GF-D8 (cell line): ENCODE measurements around the gene DOP1A.
"Not testable (repeated sequence)": the region's sequence is repeated elsewhere in the genome, so short reads cannot be mapped to it uniquely, and the experiment has no call there.

Experiments
- DNase-seq: peaks from one replicate; lab custom pipeline; 2025; lab: John Stamatoyannopoulos, UW

Gene DOP1A

GRCh38 chr6:83153883-83154521 lies 86.5 kb downstream of the DOP1A start:
- no peak for DNase-seq

GRCh38 chr6:83155794-83156193 lies 88.3 kb downstream of the DOP1A start:
- DNase-seq = no peak

GRCh38 chr6:83160167-83160566 lies 92.7 kb downstream of the DOP1A start:
- no peak for DNase-seq

- DNase-seq = no peak
Measured at GRCh38 chr6:83167726-83168278, 100.3 kb downstream of the DOP1A start.

- no peak for DNase-seq
Measured at GRCh38 chr6:83168556-83168955, 101.1 kb downstream of the DOP1A start.

- DNase-seq = no peak
Measured at GRCh38 chr6:83169106-83169505, 101.6 kb downstream of the DOP1A start.

GRCh38 chr6:83169511-83169910 lies 102.0 kb downstream of the DOP1A start:
- no peak for DNase-seq

GRCh38 chr6:83176246-83176645 lies 108.8 kb downstream of the DOP1A start:
- no peak for DNase-seq

- no peak for DNase-seq
Measured at GRCh38 chr6:83180426-83180950, 113.0 kb downstream of the DOP1A start.

GRCh38 chr6:83182114-83182513 lies 114.6 kb downstream of the DOP1A start:
- no peak for DNase-seq

GRCh38 chr6:83183082-83183828 lies 115.8 kb downstream of the DOP1A start:
- DNase-seq = no peak

GRCh38 chr6:83185096-83185495 lies 117.6 kb downstream of the DOP1A start:
- no peak for DNase-seq

- no peak for DNase-seq
Measured at GRCh38 chr6:83188501-83188900, 121.0 kb downstream of the DOP1A start.

- no peak for DNase-seq
Measured at GRCh38 chr6:83190626-83191025, 123.2 kb downstream of the DOP1A start.

- not testable (repeated sequence) for DNase-seq
Measured at GRCh38 chr6:83191974-83192373, 124.5 kb downstream of the DOP1A start.

- no peak for DNase-seq
Measured at GRCh38 chr6:83192456-83192855, 125.0 kb downstream of the DOP1A start.

GRCh38 chr6:83192871-83193746 lies 125.6 kb downstream of the DOP1A start, which contains the start of the genes PGM3 and RWDD2A:
Gene PGM3 (minus strand): TSS chr6:83193265. CDS start chr6:83191012, 2,253 bp downstream.
Gene RWDD2A (plus strand): TSS chr6:83193357. CDS start chr6:83194452, 1,095 bp downstream.
- DNase-seq = peak; percentile 57

GRCh38 chr6:83193747-83194566 lies 126.5 kb downstream of the DOP1A start:
- no peak for DNase-seq

- no peak for DNase-seq
Measured at GRCh38 chr6:83198486-83199172, 131.2 kb downstream of the DOP1A start.

- no peak for DNase-seq
Measured at GRCh38 chr6:83199173-83199862, 131.8 kb downstream of the DOP1A start.
